Omental fat pad (tissue), 4 donors: ENCODE measurements around the gene CST2. TPM values are rescaled to one million over a fixed set of nuclear protein-coding genes. Genes with fewer than 3 reads are reported as not detected.

Source experiments
- ATAC-seq: fragments of 150-250 bp; one replicate; pipeline ENCODE4 v1.9.1; 2016; ENCODE audit warnings: mild to moderate bottlenecking, moderate library complexity; ENCODE audit not compliant: low FRiP score
- DNase-seq: peaks from one replicate; pipeline ENCODE4 v3.0.0-alpha.2; 2019; ENCODE audit warnings: low spot score
- CTCF ChIP-seq, 3 donors: fragments of 450-650 bp; IDR thresholded peaks; one replicate each; pipeline ENCODE4 v1.5.1; 2016 to 2017; ENCODE audit warnings: antibody characterized with exemption in 3 of 3, mild to moderate bottlenecking in 3 of 3, moderate library complexity in 2 of 3
- total RNA-seq, 4 donors: library from RNA; depleted of rRNA; stranded (reverse); fragments of >200 nt; gene quantifications; one replicate each; pipeline ENCODE4 v1.1.0, GENCODE V29; 2016

The CST2 gene
- under 1 TPM in 1 of 4 donors, not detected in 3; 0.93 TPM for total RNA-seq

- ATAC-seq (no peak), DNase-seq (no peak)
- no peak for TF ChIP-seq CTCF (IDR thresholded peaks at IDR 0.05)
These were observed at the start of gene CST2 for GRCh38 chr20:23826541-23827021. CST2 (minus strand) TSS chr20:23826729; CDS start chr20:23826660, 69 bp downstream.

GRCh38 chr20:23875606-23876237, 49.2 kb upstream of the CST2 start:
- ATAC-seq (no peak), DNase-seq (no peak)
- no peak for TF ChIP-seq CTCF (IDR thresholded peaks at IDR 0.05)

GRCh38 chr20:23874747-23875146, 48.2 kb upstream of the CST2 start:
- DNase-seq: no peak
- TF ChIP-seq CTCF (IDR thresholded peaks at IDR 0.05): no peak
- ATAC-seq: no peak

- DNase-seq (no peak), ATAC-seq (no peak)
- no peak for TF ChIP-seq CTCF (IDR thresholded peaks at IDR 0.05)
These were observed 47.0 kb upstream of the CST2 start for GRCh38 chr20:23873370-23874015.

GRCh38 chr20:23872065-23872464, 45.5 kb upstream of the CST2 start:
- DNase-seq (no peak), ATAC-seq (no peak)
- TF ChIP-seq CTCF (IDR thresholded peaks at IDR 0.05): no peak

- ATAC-seq (no peak), DNase-seq (no peak)
- no peak for TF ChIP-seq CTCF (IDR thresholded peaks at IDR 0.05)
These were observed 43.9 kb upstream of the CST2 start for GRCh38 chr20:23870461-23870860.

GRCh38 chr20:23869520-23869919, 43.0 kb upstream of the CST2 start:
- no peak for TF ChIP-seq CTCF (IDR thresholded peaks at IDR 0.05)
- DNase-seq: no peak
- ATAC-seq: no peak
